Stimulated activated CD4-positive, alpha-beta T cell treated with anti-CD3 and anti-CD28 coated beads, Interleukin-15, amount 100 ng/mL, for 48 hours (primary cell): ENCODE results near the gene MTIF2.
"Not testable (repeated sequence)": the region's sequence is repeated elsewhere in the genome, so short reads cannot be mapped to it uniquely, and the experiment has no call there.

Experiments used
- DNase-seq, 2 donors: peaks; one replicate each; pipeline ENCODE4 v3.0.0-alpha.2; 2020; ENCODE audit warnings: low read depth in 2 of 2

The MTIF2 gene

GRCh38 chr2:55268907-55269644 is at the start of gene MTIF2:
Gene MTIF2, minus strand, starts transcription at chr2:55269231. Its CDS starts 5,373 bp downstream, at chr2:55263858.
- peak; percentile 87 to 88 for DNase-seq

DNA sequence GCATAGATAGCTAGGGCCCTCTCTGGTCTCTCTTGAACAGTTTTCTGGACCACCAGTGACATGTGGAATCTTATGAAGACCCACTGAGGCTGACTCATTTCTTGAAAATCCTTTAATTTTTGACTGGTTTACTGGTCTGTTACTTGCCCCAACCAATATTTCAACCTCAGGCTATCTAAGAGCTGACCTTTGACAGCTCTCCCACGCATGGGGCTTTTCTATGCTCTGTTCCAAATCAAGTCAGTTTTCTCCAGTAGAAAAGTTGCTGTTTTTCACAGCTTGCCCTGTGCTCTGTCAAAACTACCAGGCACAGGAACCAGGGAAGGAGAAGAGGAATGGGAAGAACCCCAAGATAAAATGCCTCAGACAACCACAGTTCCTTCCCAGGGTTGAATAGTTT is 46.0 kb upstream of the MTIF2 start:
- DNase-seq, result no peak

DNA sequence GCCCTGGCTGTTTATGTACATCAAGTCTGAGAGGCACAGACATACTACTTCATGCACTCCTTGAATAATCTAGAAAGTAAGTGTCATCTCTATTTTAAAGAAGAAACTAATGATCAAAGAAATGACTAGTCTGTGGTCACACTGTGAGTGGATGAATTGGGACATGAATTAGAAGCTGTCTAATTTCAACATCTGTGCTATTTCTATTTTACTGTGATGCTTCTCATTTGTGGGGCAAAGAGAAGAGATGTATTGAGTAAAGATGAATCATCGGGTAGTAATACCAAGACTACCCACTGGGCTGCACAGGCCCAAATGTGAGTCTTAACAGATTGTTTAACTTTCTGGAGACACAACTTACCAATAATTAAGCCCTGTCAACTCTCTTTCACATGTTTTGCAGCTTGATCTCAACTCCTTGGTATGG is 42.4 kb upstream of the MTIF2 start:
- peak; percentile 17 to 27 for DNase-seq

DNA sequence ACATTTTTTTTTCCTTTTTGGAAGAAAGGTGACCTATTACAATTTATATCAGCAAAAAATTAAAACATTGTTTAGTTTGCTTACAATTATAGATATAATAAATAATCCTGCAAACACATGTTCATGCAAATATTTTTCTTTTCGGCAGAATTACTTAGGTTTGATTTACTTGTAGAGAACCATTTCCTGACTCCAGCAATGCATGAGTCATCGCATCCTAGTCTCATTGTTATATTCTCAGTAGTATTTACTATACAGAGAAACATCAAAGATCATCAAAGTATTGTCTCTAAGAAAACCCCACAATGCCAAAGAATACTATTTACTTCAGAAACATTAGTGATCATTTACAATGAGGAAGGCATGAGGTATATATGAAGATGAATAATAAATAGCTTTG is 40.4 kb upstream of the MTIF2 start:
- no peak for DNase-seq

DNA sequence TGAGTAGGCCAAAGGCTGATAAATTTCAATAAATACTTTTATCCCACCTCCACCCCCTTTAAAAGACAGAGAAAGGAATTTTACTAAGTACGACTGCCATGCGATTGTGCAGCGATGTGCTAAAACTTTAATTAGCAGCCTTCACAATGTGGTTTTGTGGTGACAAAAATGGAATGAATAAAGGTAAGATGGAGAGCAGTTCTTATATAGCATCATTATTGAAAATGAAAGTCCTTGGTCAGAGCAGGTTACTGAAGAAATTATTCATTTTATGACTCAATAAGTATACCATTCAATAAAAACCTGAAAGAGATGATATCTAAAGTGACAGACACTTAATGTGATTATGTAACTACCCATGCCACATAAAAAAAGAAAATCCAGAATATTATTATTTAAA is 33.2 kb upstream of the MTIF2 start:
- DNase-seq, result no peak

DNA sequence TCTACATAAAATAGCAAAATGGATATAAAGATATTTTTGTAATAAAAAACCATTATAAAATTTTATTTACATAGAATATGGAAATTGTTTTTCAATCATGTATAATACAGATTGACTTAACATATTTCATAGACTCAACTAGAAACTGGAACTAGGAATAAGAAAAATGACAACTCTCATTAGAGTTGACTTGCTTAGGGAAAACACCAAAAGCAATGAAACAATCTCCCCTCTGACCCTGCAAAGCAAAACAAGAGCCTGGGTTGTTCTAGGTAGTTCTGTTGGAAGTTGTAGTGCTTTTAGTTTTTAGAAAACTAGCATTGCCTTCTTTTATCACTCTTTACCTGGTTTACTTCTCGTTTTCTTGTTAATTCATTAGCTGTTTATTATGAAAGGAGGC is 32.2 kb upstream of the MTIF2 start:
- no peak for DNase-seq

DNA sequence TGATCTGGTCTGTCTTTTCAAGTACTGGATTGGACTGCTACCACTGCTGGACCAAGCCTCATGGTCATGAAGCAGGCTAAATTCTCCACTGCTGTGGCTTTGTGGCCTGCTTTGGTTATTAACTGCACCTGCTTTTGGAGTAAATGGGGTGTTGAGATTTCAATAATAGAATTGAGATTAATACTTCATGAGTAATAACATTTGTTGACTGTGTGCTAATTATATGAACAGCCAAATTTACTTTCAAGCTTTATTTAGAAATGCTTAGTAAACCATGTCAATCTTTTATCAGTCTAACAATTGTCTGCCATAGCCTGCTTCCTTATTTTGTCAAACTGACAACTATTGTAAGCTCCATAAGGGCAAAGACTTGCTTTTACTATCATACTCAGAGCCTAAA is 27.4 kb upstream of the MTIF2 start:
- DNase-seq, result no peak

GRCh38 chr2:55283083-55283482 is 14.1 kb upstream of the MTIF2 start:
- no peak for DNase-seq

DNA sequence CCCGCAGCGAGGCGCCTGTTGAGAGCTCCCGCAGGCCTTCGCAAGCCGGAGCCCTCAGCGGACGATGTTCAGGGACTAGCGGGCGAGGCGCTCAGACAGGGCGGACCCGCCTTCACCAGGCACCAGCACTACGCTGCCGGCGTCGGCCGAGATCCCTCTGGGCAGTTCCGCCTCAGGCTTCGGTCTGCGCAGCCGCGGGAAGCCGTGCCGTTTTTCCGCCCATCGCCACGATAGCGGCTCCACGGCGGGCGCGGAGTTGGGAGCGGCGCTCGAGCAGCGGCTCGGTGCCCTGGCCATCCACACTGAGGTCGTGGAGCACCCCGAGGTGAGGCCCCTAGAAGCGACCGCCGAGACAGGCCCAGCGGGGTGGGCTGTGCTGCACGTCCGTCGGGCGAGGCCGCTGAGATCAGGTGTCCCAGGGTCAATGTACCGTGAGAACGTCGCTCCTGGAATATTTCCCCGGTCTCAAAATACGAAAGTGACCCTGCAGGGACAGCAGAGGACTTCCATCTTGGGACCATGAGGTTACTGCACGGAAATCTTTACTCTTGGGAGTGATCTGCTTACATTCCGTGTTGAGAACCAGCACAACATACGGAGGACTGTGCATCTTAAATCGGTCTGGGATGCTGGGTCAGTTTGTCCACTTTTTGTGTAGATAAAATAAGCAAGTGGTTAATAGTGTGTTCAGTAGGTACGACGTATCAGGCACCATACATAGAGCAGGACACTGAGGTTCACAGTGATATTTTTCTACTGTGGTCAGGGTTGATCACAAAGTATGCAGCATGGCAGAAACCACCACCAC is 13.3 kb upstream of the MTIF2 start:
- peak; percentile 77 to 83 for DNase-seq

DNA sequence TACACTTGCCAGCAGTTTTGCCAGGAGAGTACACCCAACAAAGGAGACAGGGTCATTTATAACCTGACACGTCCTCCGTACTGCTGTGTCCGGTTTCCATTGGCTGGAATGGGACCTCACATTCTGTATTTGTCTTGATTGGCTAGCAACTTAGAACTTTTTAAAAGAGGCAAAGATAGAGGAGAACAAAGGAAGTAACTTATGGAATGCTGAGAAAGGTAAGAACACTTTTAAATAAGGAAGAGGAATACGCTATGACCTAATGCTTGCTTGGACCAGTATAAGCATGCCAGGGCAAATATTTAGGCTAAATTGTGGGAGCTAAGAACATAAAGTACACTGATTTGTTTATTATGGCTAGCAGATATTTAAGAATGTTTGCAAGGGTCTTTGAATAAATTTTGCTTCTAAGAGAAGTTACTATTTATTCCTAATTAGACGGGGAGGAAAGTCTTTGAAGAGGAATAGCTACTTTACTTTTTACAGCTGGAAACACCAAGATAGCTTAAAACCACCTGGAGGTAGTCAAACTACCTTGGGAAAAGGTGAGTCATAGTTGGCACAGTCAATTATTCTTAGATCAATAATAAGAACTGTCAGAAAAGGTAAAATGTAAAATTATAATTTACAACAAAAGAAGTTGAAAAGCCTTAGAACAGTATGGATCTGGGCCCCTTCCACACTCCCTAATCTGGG is 12.0 kb upstream of the MTIF2 start:
- DNase-seq, result not testable (repeated sequence)

DNA sequence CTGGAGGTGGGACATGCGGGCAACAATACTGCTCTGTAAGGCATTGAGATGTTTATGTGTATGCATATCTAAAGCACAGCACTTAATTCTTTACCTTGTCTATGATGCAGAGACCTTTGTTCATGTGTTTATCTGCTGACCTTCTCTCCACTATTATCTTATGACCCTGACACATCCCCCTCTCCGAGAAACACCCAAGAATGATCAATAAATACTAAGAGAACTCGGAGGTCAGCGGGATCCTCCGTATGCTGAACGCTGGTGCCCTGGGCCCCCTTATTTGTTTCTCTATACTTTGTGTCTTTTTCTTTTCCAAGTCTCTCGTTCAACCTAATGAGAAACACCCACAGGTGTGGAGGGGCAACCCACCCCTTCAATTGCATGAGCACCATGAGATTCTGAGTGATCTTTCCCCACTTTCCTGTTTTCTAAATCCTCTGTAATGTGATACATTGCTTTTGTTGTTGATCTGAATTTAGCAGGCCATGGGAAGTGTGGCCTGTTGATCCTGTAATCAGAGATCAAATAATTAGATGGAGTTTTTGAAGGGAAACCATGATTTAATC is 10.9 kb upstream of the MTIF2 start:
- DNase-seq, result not testable (repeated sequence)

DNA sequence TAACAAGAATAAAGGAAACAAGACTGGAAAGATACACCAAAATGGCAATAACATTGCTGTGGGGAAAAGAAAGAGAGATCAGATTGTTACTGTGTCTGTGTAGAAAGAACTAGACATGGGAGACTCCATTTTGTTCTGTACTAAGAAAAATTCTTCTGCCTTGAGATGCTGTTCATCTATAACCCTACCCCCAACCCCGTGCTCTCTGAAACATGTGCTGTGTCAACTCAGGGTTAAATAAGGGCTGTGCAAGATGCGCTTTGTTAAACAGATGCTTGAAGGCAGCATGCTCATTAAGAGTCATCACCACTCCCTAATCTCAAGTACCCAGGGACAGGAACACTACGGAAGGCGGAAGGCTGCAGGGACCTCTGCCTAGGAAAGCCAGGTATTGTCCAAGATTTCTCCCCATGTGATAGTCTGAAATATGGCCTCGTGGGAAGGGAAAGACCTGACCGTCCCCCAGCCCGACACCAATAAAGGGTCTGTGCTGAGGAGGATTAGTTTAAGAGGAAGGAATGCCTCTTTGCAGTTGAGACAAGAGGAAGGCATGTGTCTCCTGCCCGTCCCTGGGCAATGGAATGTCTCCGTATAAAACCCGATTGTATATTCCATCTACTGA is 10.3 kb upstream of the MTIF2 start:
- not testable (repeated sequence) for DNase-seq

DNA sequence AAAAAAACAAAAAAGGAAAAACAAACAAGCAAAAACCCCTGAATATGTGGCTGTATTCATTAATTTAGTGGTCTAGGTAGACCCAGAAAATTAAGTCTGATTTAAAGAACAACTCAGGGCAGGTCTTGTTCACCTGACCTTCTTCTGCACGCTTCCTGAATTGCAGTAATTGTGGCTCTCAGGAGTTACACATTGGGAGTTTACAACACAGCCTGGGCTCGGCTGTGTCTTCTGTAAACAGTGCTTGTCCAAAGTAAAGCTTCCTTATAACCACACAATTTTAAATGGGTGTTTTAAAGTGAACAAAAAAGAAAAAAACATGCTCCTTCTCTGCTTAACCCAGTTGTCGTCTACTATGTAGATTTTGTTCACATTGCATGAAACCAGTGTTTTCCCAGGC is 8.3 kb upstream of the MTIF2 start:
- DNase-seq, result no peak

DNA sequence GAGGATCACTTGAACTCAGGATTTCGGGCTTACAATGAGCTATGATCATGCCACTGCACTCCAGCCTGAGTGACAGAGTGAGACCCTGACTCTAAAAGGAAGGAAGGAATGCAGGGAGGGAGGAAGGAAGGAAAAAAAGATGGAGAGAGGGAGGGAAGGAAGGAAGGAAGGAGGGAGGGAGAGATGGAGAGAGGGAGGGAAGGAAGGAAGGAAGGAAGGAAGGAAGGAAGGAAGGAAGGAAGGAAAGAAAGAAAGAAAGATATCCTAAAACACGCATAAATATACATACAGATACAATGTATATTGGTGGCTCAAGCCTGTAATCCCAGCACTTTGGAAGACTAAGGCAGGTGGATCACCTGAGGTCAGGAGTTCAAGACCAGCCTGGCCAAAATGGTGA is 5.3 kb upstream of the MTIF2 start:
- not testable (repeated sequence) for DNase-seq

DNA sequence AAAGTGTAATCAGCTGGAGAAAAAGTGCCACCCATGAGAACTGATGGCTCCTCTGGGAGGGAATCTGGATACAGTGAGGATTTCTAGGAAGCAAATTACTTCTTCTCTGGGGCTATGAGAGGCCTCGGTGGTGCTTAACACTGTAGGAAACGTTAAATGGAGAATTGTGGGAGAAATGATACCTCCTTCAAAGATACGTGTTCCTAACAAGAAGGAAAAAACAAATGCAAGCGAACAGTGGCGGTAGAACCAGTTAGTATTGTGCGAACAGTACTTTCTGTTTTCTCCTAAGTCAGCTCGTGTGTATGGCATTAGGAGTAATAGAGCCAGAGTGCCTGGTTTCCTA is 587 bp upstream of the MTIF2 start:
- DNase-seq, result no peak

GRCh38 chr2:55268288-55268906 is 634 bp downstream of the MTIF2 start:
- no peak for DNase-seq

- DNase-seq, result not testable (repeated sequence)
These were observed 9.4 kb downstream of the MTIF2 start for GRCh38 chr2:55259586-55259985.

DNA sequence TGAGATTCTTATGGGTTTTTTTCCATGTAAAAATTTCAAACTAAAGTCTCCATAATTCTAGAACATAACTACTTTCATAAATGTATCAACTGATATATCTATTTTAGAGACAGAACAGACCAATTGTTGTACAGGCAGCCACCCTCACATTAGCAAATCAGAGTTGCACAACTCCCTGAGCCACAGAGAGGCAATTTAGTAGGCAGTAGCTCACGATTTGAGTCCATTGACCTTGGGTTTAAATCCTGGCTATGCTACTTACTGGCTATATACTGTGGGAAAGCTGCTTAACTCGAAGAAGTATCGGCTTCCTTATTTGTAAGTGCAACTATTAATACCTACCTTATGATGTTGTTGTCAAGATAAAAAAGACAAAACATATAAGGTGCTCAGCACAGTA is 16.2 kb downstream of the MTIF2 start:
- no peak for DNase-seq

DNA sequence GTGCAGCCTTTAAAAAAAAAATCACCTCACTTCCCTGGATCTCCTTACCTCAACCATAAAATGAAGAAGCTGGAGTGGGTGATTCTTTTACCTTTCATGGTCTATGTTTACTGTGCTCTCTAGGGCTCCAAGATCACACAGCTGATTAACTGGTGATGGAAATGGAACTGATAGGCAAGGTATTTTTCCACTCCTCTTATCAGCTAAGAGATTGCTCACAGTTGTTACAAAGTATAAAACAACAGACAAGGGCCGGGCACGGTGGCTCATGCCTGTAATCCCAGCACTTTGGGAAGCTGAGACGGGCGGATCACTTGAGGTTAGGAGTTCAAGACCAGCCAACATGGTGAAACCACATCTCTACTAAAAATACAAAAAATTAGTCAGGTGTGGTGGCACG is 22.0 kb downstream of the MTIF2 start:
- DNase-seq, result no peak

- DNase-seq, result no peak
These were observed 23.6 kb downstream of the MTIF2 start for GRCh38 chr2:55245411-55245810.

GRCh38 chr2:55242617-55243016 is 26.4 kb downstream of the MTIF2 start:
- no peak for DNase-seq
